ENCODE results near the gene MUC5AC. TPM values are rescaled to one million over a fixed set of nuclear protein-coding genes. Genes with fewer than 3 reads are reported as not detected.

MUC5AC gene
- total and polyA plus RNA-seq, 11 donors, result not detected

DNA sequence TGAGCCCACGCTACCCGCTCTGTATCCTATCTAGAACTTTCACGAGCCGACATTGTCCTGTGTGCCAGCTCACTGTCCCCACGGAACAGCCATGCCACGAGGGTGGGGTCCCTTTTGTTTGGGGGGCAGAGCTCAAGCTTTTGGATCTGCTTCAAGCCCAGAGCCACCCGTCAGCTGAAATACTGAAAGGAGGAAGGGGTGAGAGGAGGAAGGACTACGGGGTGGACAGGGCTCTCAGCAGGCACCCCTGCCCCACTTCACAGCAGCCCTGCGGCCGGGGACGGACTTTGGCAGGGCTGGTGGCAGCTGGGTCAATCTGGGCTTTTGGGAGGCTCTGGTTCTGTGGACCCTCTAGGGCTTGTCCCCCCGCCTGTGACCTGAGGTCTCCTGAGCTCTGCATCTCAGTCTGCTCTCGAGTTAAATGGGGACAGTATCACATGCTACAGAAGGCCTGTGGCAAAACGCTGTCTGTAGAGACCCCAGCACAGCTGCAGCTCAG is 30.0 kb upstream of the MUC5AC start:
- no peak for TF ChIP-seq POLR2A (IDR thresholded peaks at IDR 0.05)
- no peak for TF ChIP-seq CTCF (IDR thresholded peaks at IDR 0.05)
- WGBS, 4 donors, result 69 to 75% (median 72%) methylated on average over 13 to 14 of the region's 14 CpGs
- ATAC-seq, result no peak

DNA sequence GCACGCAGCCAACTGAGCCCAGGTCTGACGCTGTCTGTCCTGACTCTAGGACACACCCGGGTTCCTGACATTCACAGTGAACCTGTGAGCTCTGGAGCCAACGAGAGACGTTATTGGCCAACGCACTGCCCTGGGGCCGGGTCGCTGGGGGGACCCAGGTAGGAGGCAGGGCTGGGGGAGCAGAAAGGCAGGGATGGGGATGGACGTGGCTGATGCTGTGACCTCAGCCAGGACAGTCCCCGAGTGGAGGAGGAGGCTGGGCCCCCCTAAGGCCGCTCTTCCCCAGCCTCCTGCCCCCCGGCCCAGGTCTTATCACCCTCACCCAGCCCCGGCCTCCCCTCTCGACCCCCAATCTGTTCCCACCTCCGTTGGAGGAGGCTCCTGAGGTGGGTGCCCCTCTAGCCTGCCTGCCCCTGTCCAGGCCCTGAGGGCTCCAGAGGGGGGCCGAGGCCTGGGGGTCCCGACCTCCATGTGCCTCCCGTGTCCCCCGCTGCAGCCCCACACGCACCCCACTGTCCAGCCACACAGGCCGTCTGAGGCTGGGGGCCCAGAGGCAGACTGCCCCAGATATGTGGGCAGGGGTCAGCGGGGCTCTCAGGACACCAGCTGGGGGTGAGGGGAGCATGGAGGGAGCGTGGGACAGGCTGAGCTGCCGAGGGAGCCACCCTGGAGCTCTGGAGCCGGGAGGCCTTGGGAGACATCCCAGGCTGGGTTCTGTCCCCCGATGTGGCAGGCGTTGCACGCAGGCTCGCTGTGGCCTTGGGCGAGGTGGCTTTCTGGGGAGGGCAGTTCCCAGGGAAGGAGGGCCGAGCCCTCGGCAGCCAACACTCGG is 29.2 kb upstream of the MUC5AC start:
- ATAC-seq (peak in 1 of 4 donors; percentile 13), DNase-seq (peak in 1 of 5 donors; percentile 55)
- Histone ChIP-seq H3K4me3 (no peak overlapping the region), H3K27me3 (peaks cover 0 to 38% (median 0%) of the 10 kb centered on the region in 9 donors), H3K4me1 (no peaks in the 10 kb centered on the region), H3K27ac (no peak overlapping the region), H3K9me3 (peaks cover 0 to 5% (median 0%) of the 10 kb centered on the region in 12 donors), H3K36me3 (no peaks in the 10 kb centered on the region)
- intact Hi-C loops (cut with DNase I), result no loop called here
- 70 to 78% (median 76%) methylated on average over 19 to 33 of the region's 33 CpGs for WGBS, 4 donors
- TF ChIP-seq CTCF (IDR thresholded peaks at IDR 0.05) (no peak), POLR2A (IDR thresholded peaks at IDR 0.05) (no peak)

More for the DNA sequence above, 30.0 kb upstream of the MUC5AC start:
- Histone ChIP-seq H3K4me3 (no peak overlapping the region), H3K27ac (no peak overlapping the region), H3K4me1 (no peaks in the 10 kb centered on the region), H3K27me3 (peaks cover 0 to 38% (median 0%) of the 10 kb centered on the region in 9 donors), H3K9me3 (peaks cover 0 to 2% (median 0%) of the 10 kb centered on the region in 12 donors), H3K36me3 (no peaks in the 10 kb centered on the region)
- intact Hi-C loops (cut with DNase I), result no loop called here
- peak in 1 of 5 donors; percentile 16 for DNase-seq

DNA sequence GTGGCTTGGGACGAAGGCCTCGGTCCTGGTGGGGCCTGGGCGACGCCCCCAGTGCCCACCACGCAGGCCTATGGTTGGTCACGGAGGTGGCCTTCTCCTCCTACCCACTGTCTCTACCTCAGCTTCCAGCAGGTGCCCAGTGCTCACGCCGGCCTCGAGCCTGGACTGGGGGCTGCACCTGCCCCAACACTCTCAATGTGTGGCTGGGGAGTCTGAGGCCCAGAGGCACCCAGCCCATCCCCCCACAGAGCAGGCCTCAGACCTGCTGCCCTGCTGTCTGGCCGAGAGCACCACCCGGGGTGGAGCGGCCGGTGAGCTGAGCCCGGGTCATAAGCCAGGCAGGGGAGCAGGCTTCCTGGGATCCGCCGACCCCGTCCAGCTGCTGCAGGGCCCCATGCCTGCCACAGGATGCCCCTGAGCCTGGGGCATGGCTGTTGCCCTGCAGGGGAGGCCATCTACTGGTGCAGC is 28.6 kb upstream of the MUC5AC start:
- TF ChIP-seq CTCF (IDR thresholded peaks at IDR 0.05), result no peak
- no peak for TF ChIP-seq POLR2A (IDR thresholded peaks at IDR 0.05)
- WGBS, 4 donors, result 58 to 90% (median 70%) methylated on average over 4 to 17 of the region's 17 CpGs
- H3K27ac ChIP-seq, result no peak overlapping the region
- peaks cover 0 to 38% (median 0%) of the 10 kb centered on the region in 9 donors for H3K27me3 ChIP-seq
- H3K36me3 ChIP-seq, result no peaks in the 10 kb centered on the region
- H3K9me3 ChIP-seq, result peaks cover 0 to 11% (median 5%) of the 10 kb centered on the region in 12 donors
- DNase-seq, result peak in 2 of 5 donors; percentile 19 to 55
- no peaks in the 10 kb centered on the region for H3K4me1 ChIP-seq
- ATAC-seq, result peak in 1 of 4 donors; percentile 9
- no peak overlapping the region for H3K4me3 ChIP-seq
- intact Hi-C loops (cut with DNase I), result no loop called here

DNA sequence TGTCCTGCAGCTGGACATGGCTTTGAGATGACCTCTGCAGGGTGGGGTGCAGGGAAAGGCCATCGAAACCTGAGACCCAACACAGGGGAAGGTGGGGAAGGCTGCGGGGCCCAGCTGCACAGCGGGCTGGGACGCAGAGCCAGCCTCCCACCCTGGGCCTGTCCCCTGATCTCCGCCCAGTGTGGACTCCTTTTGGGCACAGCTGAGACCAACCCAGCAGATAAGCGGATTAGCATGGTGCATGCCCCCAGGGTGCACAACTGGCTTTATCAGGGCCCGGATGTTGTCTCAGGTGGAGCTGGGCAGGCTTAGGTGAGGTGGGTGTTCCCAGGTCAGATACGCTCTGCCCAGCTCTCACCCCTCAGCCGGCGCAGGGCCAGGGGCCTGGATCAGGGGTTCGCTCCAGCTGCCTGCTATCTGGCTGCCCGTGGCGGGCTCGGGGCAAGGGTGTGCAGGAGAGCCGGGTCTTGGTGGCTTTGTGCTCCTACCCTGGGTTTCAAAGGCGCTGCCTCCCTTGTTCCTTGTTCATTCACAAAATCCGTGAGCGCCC is 28.1 kb upstream of the MUC5AC start:
- intact Hi-C loops (cut with DNase I), result no loop called here
- peaks cover 0 to 38% (median 0%) of the 10 kb centered on the region in 9 donors for H3K27me3 ChIP-seq
- no peaks in the 10 kb centered on the region for H3K4me1 ChIP-seq
- peaks cover 0 to 16% (median 10%) of the 10 kb centered on the region in 12 donors for H3K9me3 ChIP-seq
- ATAC-seq (peak in 1 of 4 donors; percentile 23), DNase-seq (peak in 1 of 5 donors; percentile 62)
- TF ChIP-seq POLR2A (IDR thresholded peaks at IDR 0.05), result no peak
- TF ChIP-seq CTCF (IDR thresholded peaks at IDR 0.05), result no peak
- no peaks in the 10 kb centered on the region for H3K36me3 ChIP-seq
- H3K4me3 ChIP-seq, result no peak overlapping the region
- no peak overlapping the region for H3K27ac ChIP-seq
- WGBS, 4 donors, result 76 to 84% (median 78%) methylated on average over 14 to 18 of the region's 18 CpGs

Measured in heart left ventricle (tissue), 16 donors.